HepG2 (cell line): ENCODE results near the gene TBC1D16. TPM values are rescaled to one million over a fixed set of nuclear protein-coding genes. Genes with fewer than 3 reads are reported as not detected.

Source experiments
- ATAC-seq: fragments of 200-7000 bp; cut with Tn5 transposase; 3 replicates; pipeline ENCODE4 v1.9.1; 2020; ENCODE audit warnings: mild to moderate bottlenecking, moderate library complexity
- BruUV-seq: library from RNA; stranded (reverse); fragments of 400-500 nt; replicated peaks from 2 replicates; lab custom pipeline; 2021; lab: Mats Ljungman, UMichigan
- CTCF ChIA-PET: fragments of 300-600 bp; formaldehyde crosslinking; extraction: SDS; loops from one replicate; lab custom pipeline; 2021; ENCODE audit warnings: low total read pairs, inconsistent platforms, low intra/inter-chr PET ratio; lab: Yijun Ruan, JAX
- POLR2A ChIA-PET: fragments of 350-600 bp; sonication (Branson Sonifier 250); formaldehyde crosslinking; loops from one replicate; lab custom pipeline; 2020; ENCODE audit warnings: antibody characterized with exemption, inconsistent platforms; lab: Yijun Ruan, JAX
- DNase-seq: peaks from one replicate; pipeline ENCODE4 v3.0.0-alpha.2; 2015; ENCODE audit warnings: low spot score
- FAIRE-seq: peaks from 3 replicates; lab custom pipeline; 2011; peaks lifted over from hg19 to GRCh38; lab: Jason Lieb, UNC
- H2AFZ ChIP-seq: one replicate; pipeline ENCODE4 v1.6.1; 2011; ENCODE audit warnings: low read length, inconsistent platforms
- H3K27ac ChIP-seq: fragments of 300-600 bp; 3 replicates; pipeline ENCODE4 v1.8.0; 2011; ENCODE audit warnings: mixed run types, mild to moderate bottlenecking, mixed read lengths, low read length, inconsistent platforms; ENCODE audit not compliant: insufficient read depth; ENCODE audit errors: extremely low read length
- H3K27me3 ChIP-seq, 2 experiments: fragments of 200-600 bp in 1 of 2; 2 replicates in 1 of 2; 3 replicates in 1 of 2; pipeline versions ENCODE4 v1.6.0 to v1.8.0; 2011; ENCODE audit warnings: low read length in 2 of 2, mild to moderate bottlenecking in 2 of 2, moderate library complexity in 2 of 2, inconsistent platforms in 1 of 2; ENCODE audit not compliant: insufficient read depth in 2 of 2, control insufficient read depth in 1 of 2
- H3K36me3 ChIP-seq, 2 experiments: fragments of 200-600 bp in 1 of 2; replicated peaks in 1 of 2; 2 replicates in 1 of 2; 3 replicates in 1 of 2; pipeline versions ENCODE4 v1.5.1 to v1.8.0; 2011; ENCODE audit warnings: low read length in 2 of 2, inconsistent platforms in 1 of 2; ENCODE audit not compliant: insufficient read depth in 2 of 2, control insufficient read depth in 1 of 2
- H3K4me1 ChIP-seq: 2 replicates; pipeline ENCODE4 v1.5.1; 2012; ENCODE audit warnings: low read length, inconsistent platforms; ENCODE audit not compliant: insufficient read depth
- H3K4me2 ChIP-seq: 2 replicates; pipeline ENCODE4 v1.6.0; 2011; ENCODE audit warnings: low read depth, low read length, inconsistent platforms
- H3K4me3 ChIP-seq, 3 experiments: fragments of 200-600 bp in 1 of 3; sonication (generic), shearing (Covaris generic) in 1 of 3; replicated peaks in 1 of 3; 2 replicates each; pipeline ENCODE4 v1.5.1; 2011 to 2016; ENCODE audit warnings: low read length in 3 of 3, inconsistent platforms in 2 of 3, low read depth in 2 of 3, mild to moderate bottlenecking in 2 of 3, control low read depth in 1 of 3, mixed read lengths in 1 of 3; ENCODE audit not compliant: insufficient read depth in 1 of 3
- H3K79me2 ChIP-seq: one replicate; pipeline ENCODE4 v1.6.1; 2011; ENCODE audit warnings: low read length, inconsistent platforms; ENCODE audit not compliant: insufficient read depth
- H3K9ac ChIP-seq: 2 replicates; pipeline ENCODE4 v1.6.0; 2011; ENCODE audit warnings: mild to moderate bottlenecking, low read depth, low read length, inconsistent platforms; ENCODE audit not compliant: insufficient read depth
- H3K9me3 ChIP-seq: 2 replicates; pipeline ENCODE4 v1.5.1; 2012; ENCODE audit warnings: mild to moderate bottlenecking, low read length
- H4K20me1 ChIP-seq: 2 replicates; pipeline ENCODE4 v1.6.0; 2011; ENCODE audit warnings: inconsistent platforms, mild to moderate bottlenecking, low read length, moderate library complexity; ENCODE audit not compliant: insufficient read depth
- BRF2 ChIP-seq: sonication (generic); formaldehyde crosslinking; IDR thresholded peaks from 2 replicates; pipeline ENCODE4 v1.8.1; 2022; ENCODE audit warnings: mild to moderate bottlenecking, missing genetic modification reagents
- DBP ChIP-seq: sonication (generic); formaldehyde crosslinking; IDR thresholded peaks from 2 replicates; pipeline ENCODE4 v1.4.0; 2020; ENCODE audit warnings: missing genetic modification reagents; ENCODE audit errors: not compliant biosample characterization
- GABPA ChIP-seq, 2 experiments: IDR thresholded peaks; 2 replicates each; pipeline ENCODE4 v1.6.1; 2011 to 2016; ENCODE audit warnings: low read depth in 2 of 2, low read length in 1 of 2, missing biosample characterization in 1 of 2, missing genetic modification characterization in 1 of 2
- HMGXB4 ChIP-seq, 2 experiments: sonication (generic) in 1 of 2; formaldehyde crosslinking in 1 of 2; IDR thresholded peaks; 2 replicates each; pipeline versions ENCODE4 v1.4.0 to v1.6.1; 2018 to 2020; ENCODE audit warnings: missing genetic modification reagents in 2 of 2, borderline replicate concordance in 1 of 2, low read depth in 1 of 2, mild to moderate bottlenecking in 1 of 2, missing biosample characterization in 1 of 2
- KDM1A ChIP-seq: IDR thresholded peaks from 2 replicates; pipeline ENCODE4 v1.6.1; 2016; ENCODE audit warnings: missing compliant biosample characterization
- NFE2L2 ChIP-seq: fragments of 150-350 bp; IDR thresholded peaks from 2 replicates; pipeline ENCODE4 v1.6.1; 2014; ENCODE audit warnings: low read length
- NPAS2 ChIP-seq: sonication (generic); formaldehyde crosslinking; IDR thresholded peaks from 2 replicates; pipeline ENCODE4 v1.8.0; 2022; ENCODE audit warnings: mild to moderate bottlenecking, missing genetic modification reagents, borderline replicate concordance
- PITX1 ChIP-seq: sonication (generic); formaldehyde crosslinking; IDR thresholded peaks from 2 replicates; pipeline ENCODE4 v1.5.1; 2020; ENCODE audit warnings: mild to moderate bottlenecking, missing genetic modification reagents
- ZKSCAN5 ChIP-seq: sonication (generic); formaldehyde crosslinking; IDR thresholded peaks from 2 replicates; pipeline ENCODE4 v1.5.1; 2020; ENCODE audit warnings: mild to moderate bottlenecking, missing genetic modification reagents
- ZNF33B ChIP-seq: sonication (generic); formaldehyde crosslinking; IDR thresholded peaks from 2 replicates; pipeline ENCODE4 v1.5.1; 2020; ENCODE audit warnings: mild to moderate bottlenecking, missing genetic modification reagents
- WGBS: methylation state at CpG from one replicate; pipeline ENCODE4 v1.1.6; 2017; ENCODE audit warnings: low lambda C conversion rate; 5-methylcytosine and 5-hydroxymethylcytosine counted together
- in situ Hi-C: cut with HindIII; loops from 2 replicates; pipeline ENCODE4 v1.10.0; 2017; ENCODE audit warnings: low pct_unique_long_range_greater_than_20kb; ENCODE audit not compliant: extremely low pct_ligation_motif_present
- intact Hi-C: fragments of 100-400 bp; cut with micrococcal nuclease; formaldehyde crosslinking; loops from one replicate; pipeline ENCODE4 v1.10.0; 2022; ENCODE audit not compliant: unreplicated experiment
- polyA plus RNA-seq, 8 experiments: library from polyadenylated mRNA; depleted of rRNA in 3 of 8; stranded (reverse) in 7 of 8; unstranded in 1 of 8; fragments of >200 nt; fragmentation: Illumina TruSeq in 4 of 8; extraction: Trizol in 4 of 8; gene quantifications; 2 replicates each; pipeline versions ENCODE4 v1.2.1 to v1.2.3, GENCODE V29; 2011 to 2016; ENCODE audit warnings: low read depth in 4 of 8, missing spikeins in 1 of 8, mixed read lengths in 1 of 8; ENCODE audit not compliant: insufficient read depth in 1 of 8
- total RNA-seq, 5 experiments: library from RNA; depleted of rRNA; stranded (reverse); fragments of >200 nt; fragmentation: Illumina TruSeq; extraction: Trizol; gene quantifications; 2 replicates each; pipeline ENCODE4 v1.2.3, GENCODE V29; 2016; ENCODE audit warnings: low read depth in 1 of 5

The TBC1D16 gene
- total and polyA plus RNA-seq, 2 of the 13 experiments (the other 11 are each of a cell fraction or from before 2014, with no cell fraction given): 14.9 to 24.9 TPM

GRCh38 chr17:80050706-80051105, 15.0 kb upstream of the TBC1D16 start:
- 93% methylated on average over 16 of the region's 16 CpGs for WGBS
- H3K9me3 ChIP-seq: no peaks in the 10 kb centered on the region
- no peak overlapping the region for H3K27ac ChIP-seq
- FAIRE-seq: no peak
- H4K20me1 ChIP-seq: no peaks in the 10 kb centered on the region
- no peak overlapping the region for H3K4me2 ChIP-seq
- H2AFZ ChIP-seq: no peak overlapping the region
- no peak overlapping the region for H3K4me3 ChIP-seq
- peaks cover 4% of the 10 kb centered on the region for H3K4me1 ChIP-seq
- in situ Hi-C loops (no loop called here), intact Hi-C loops (no loop called here)
- no peaks in the 10 kb centered on the region for H3K27me3 ChIP-seq
- ATAC-seq: no peak
- DNase-seq: no peak
- no TSS peak for BruUV-seq
- H3K9ac ChIP-seq: no peak overlapping the region
- ChIA-PET CTCF (no interaction called here), POLR2A (no interaction called here)
- no peaks in the 10 kb centered on the region for H3K79me2 ChIP-seq
- no peaks in the 10 kb centered on the region; a peak in 1 of 5 replicates for H3K36me3 ChIP-seq
- TF ChIP-seq GABPA (IDR thresholded peaks at IDR 0.05; ENCODE audit: low read depth, low read length): no peak
- TF ChIP-seq GABPA (CRISPR knock-in tag; IDR thresholded peaks at IDR 0.05; ENCODE audit: low read depth): no peak
- no peak for TF ChIP-seq HMGXB4 (CRISPR knock-in tag; IDR thresholded peaks at IDR 0.05; ENCODE audit: borderline replicate concordance in 1 of 2, low read depth in 1 of 2)
- no peak for TF ChIP-seq NPAS2 (CRISPR knock-in tag)
- no peak for TF ChIP-seq NFE2L2
- no peak for TF ChIP-seq DBP (CRISPR knock-in tag)
- TF ChIP-seq BRF2: no peak
- no peak for TF ChIP-seq ZNF33B (CRISPR knock-in tag)
- TF ChIP-seq ZKSCAN5 (CRISPR knock-in tag): no peak
- TF ChIP-seq KDM1A: no peak
- no peak for TF ChIP-seq PITX1 (CRISPR knock-in tag)
